Hepatocyte (in vitro differentiated cells): Measurements from ENCODE around the gene LAMTOR1. TPM values are rescaled to one million over a fixed set of nuclear protein-coding genes. Genes with fewer than 3 reads are reported as not detected.

Experiments
- DNase-seq: peaks from one replicate; pipeline ENCODE4 v3.0.0-alpha.2; 2016; ENCODE audit warnings: low spot score
- H2AFZ ChIP-seq: fragments of 200-600 bp; sonication (generic); 2 replicates; pipeline ENCODE4 v1.6.0; 2016; ENCODE audit warnings: antibody characterized with exemption, mild to moderate bottlenecking
- H3K27ac ChIP-seq: fragments of 200-600 bp; sonication (generic); 2 replicates; pipeline ENCODE4 v1.5.1; 2016; ENCODE audit warnings: mild to moderate bottlenecking
- H3K27me3 ChIP-seq: fragments of 200-600 bp; sonication (generic); 2 replicates; pipeline ENCODE4 v1.6.1; 2016
- H3K36me3 ChIP-seq: fragments of 200-600 bp; sonication (generic); replicated peaks from 2 replicates; pipeline ENCODE4 v1.5.1; 2016; ENCODE audit warnings: low read depth; ENCODE audit not compliant: insufficient read depth
- H3K4me1 ChIP-seq: fragments of 200-600 bp; sonication (generic); 2 replicates; pipeline ENCODE4 v1.5.1; 2016; ENCODE audit warnings: mild to moderate bottlenecking, moderate library complexity; ENCODE audit not compliant: insufficient read depth
- H3K4me2 ChIP-seq: fragments of 200-600 bp; sonication (generic); 2 replicates; pipeline ENCODE4 v1.6.0; 2016
- H3K4me3 ChIP-seq: fragments of 200-600 bp; sonication (generic); 2 replicates; pipeline ENCODE4 v1.5.1; 2016; ENCODE audit warnings: mild to moderate bottlenecking
- H3K79me2 ChIP-seq: fragments of 200-600 bp; sonication (generic); 2 replicates; pipeline ENCODE4 v1.6.0; 2017; ENCODE audit warnings: mild to moderate bottlenecking
- H3K9me2 ChIP-seq: fragments of 200-600 bp; sonication (generic); replicated peaks from 2 replicates; pipeline ENCODE4 v1.6.0; 2017; ENCODE audit warnings: mild to moderate bottlenecking; ENCODE audit not compliant: insufficient read depth
- H3K9me3 ChIP-seq: fragments of 200-600 bp; sonication (generic); 2 replicates; pipeline ENCODE4 v1.5.1; 2016; ENCODE audit warnings: low read depth, mild to moderate bottlenecking
- H4K20me1 ChIP-seq: fragments of 200-600 bp; sonication (generic); 2 replicates; pipeline ENCODE4 v1.6.0; 2016; ENCODE audit warnings: mild to moderate bottlenecking; ENCODE audit not compliant: insufficient read depth, poor library complexity, severe bottlenecking
- EZH2 ChIP-seq: fragments of 200-600 bp; sonication (generic); IDR thresholded peaks from 2 replicates; pipeline ENCODE4 v1.6.1; 2016; ENCODE audit warnings: antibody characterized with exemption, mild to moderate bottlenecking, borderline replicate concordance
- EZH2phosphoT487 ChIP-seq: fragments of 200-600 bp; sonication (generic); IDR thresholded peaks from one replicate; pipeline ENCODE4 v1.6.1; 2018; ENCODE audit warnings: antibody characterized with exemption, mild to moderate bottlenecking, low read depth, moderate library complexity; ENCODE audit not compliant: unreplicated experiment, severe bottlenecking
- WGBS: methylation state at CpG from one replicate; pipeline ENCODE4 v1.1.6; 2016; ENCODE audit warnings: low lambda C conversion rate; ENCODE audit errors: missing lambda C conversion rate; 5-methylcytosine and 5-hydroxymethylcytosine counted together
- polyA plus RNA-seq: library from polyadenylated mRNA; unstranded; fragments of >200 nt; fragmentation: Nextera tagmentation; extraction: Ambion mirVana; gene quantifications from 2 replicates; pipeline ENCODE4 v1.2.1, GENCODE V29; 2016
- total RNA-seq: library from RNA; depleted of rRNA; stranded (reverse); fragments of >200 nt; gene quantifications from 2 replicates; pipeline ENCODE4 v1.2.3, GENCODE V29; 2014
- TF ChIP-seq, protein P1 (sequence below): fragments of 200-600 bp; sonication (generic); IDR thresholded peaks from 2 replicates; pipeline ENCODE4 v1.5.1; 2016; ENCODE audit warnings: antibody characterized with exemption, mild to moderate bottlenecking; ENCODE audit not compliant: poor library complexity

LAMTOR1 gene
- total RNA-seq: 109 and 147 TPM in 2 replicates
- 164 and 181 TPM in 2 replicates for polyA plus RNA-seq

DNA sequence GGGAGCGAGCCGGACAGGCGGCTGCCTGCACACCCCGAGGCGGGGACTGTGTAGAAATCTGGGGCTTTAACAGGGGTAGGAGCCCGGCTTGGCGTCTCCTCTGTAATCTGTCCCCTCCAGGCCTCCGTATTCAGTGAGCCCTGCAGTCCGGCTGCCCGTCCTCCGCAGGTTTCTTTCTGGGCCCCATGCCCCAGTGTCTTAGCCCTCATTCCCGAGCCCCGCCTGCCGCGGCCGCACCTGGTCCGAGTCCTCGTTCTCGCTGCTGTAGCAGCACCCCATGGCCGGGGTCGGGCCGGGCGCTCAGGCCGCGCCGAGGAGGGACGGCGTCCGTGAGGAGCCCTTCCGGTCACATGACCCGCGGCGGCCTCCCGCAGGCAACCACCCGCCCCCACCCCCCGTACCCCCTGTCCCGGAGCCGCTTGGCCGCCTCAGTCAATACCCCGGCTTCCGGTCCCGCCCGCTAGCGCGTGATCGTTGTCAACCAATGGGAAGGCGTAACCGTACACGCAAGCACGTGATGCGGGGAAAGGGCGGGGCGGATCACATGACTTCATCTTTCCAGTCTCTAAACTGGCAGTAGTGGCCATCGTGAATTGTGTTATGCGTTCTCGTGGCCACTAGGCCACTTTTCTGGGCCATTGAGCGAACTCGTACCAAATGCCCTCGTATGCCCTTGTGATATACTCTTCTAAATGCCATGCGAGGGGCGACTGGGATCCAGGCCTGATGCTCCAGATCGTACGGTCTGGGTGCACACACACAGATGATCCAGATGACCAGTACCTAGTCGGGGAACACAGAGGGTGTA lies at the start of gene LAMTOR1:
LAMTOR1 (minus strand) TSS at position 352 of the 808 bp plus-strand sequence; CDS start at position 279, 73 bp downstream.
- WGBS: 6% methylated on average over 41 of the region's 64 CpGs
- Histone ChIP-seq H3K4me1 (peaks cover 22% of the 10 kb centered on the region), H2AFZ (peak within 1 kb of the TSS; percentile 62), H4K20me1 (no peaks in the 10 kb centered on the region), H3K27me3 (no peaks in the 10 kb centered on the region), H3K9me3 (no peaks in the 10 kb centered on the region), H3K36me3 (no peaks in the 10 kb centered on the region), H3K4me2 (peak within 1 kb of the TSS; percentile 88), H3K4me3 (peak within 1 kb of the TSS; percentile 81), H3K9me2 (no peaks in the 10 kb centered on the region), H3K27ac (peak within 1 kb of the TSS; percentile 97), H3K79me2 (peaks cover 37% of the 10 kb centered on the region)
- TF ChIP-seq EZH2 (no peak), EZH2phosphoT487 (no peak)
- TF ChIP-seq, protein P1, sequence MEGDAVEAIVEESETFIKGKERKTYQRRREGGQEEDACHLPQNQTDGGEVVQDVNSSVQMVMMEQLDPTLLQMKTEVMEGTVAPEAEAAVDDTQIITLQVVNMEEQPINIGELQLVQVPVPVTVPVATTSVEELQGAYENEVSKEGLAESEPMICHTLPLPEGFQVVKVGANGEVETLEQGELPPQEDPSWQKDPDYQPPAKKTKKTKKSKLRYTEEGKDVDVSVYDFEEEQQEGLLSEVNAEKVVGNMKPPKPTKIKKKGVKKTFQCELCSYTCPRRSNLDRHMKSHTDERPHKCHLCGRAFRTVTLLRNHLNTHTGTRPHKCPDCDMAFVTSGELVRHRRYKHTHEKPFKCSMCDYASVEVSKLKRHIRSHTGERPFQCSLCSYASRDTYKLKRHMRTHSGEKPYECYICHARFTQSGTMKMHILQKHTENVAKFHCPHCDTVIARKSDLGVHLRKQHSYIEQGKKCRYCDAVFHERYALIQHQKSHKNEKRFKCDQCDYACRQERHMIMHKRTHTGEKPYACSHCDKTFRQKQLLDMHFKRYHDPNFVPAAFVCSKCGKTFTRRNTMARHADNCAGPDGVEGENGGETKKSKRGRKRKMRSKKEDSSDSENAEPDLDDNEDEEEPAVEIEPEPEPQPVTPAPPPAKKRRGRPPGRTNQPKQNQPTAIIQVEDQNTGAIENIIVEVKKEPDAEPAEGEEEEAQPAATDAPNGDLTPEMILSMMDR: peak; percentile 28
- peak; percentile 100 for DNase-seq

DNA sequence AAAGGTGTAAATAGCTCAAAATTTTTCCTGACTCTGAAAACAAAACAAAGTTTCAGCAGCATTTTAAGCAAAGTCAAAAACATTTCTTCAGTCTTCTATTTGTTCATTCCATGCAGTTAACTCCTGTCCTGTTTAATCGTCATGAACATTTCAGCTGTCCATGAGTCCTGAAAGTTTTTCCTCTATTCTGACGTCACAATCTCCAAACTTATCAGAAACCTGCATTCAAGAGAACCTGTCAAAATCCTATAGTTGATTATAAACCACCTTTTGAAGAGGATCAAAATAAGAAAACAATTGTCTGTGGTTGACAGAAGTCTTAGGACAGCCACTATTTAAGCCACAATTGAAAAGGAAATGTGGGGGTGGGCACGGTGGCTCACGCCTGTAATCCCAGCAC lies 47.8 kb upstream of the LAMTOR1 start:
- Histone ChIP-seq H3K27ac (no peak overlapping the region), H3K27me3 (no peaks in the 10 kb centered on the region), H2AFZ (no peak overlapping the region), H3K36me3 (no peaks in the 10 kb centered on the region), H4K20me1 (no peaks in the 10 kb centered on the region), H3K9me3 (no peaks in the 10 kb centered on the region), H3K4me3 (no peak overlapping the region), H3K9me2 (no peaks in the 10 kb centered on the region), H3K79me2 (no peaks in the 10 kb centered on the region), H3K4me2 (no peak overlapping the region), H3K4me1 (no peaks in the 10 kb centered on the region)
- DNase-seq: no peak
- WGBS: 83% methylated on average over 4 of the region's 4 CpGs
- TF ChIP-seq EZH2 (no peak), EZH2phosphoT487 (no peak)
- TF ChIP-seq, protein P1: no peak

DNA sequence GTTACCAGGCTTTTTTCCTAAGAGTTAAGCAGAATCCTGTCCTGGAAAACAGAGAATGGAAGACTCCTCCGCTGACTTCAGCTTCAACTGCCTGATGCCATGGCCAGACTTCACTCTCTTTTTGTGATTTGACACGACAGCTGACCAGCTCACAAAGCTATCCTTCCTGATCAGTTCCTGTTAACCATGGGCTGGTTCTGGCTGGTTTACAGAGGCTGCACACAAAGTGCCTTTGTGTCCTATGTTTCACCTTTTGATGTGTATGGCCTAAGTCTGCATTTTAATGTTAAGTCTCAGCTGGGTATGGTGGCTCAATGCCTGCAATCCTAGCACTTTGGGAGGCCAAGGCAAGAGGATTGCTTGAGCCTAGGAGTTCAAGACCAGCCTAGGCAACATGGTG lies 43.5 kb upstream of the LAMTOR1 start:
- Histone ChIP-seq H2AFZ (no peak overlapping the region), H3K4me3 (no peak overlapping the region)

More for the DNA sequence above, 43.5 kb upstream of the LAMTOR1 start:
- no peaks in the 10 kb centered on the region for H3K36me3 ChIP-seq
- H3K27ac ChIP-seq: no peak overlapping the region
- no peaks in the 10 kb centered on the region for H3K9me3 ChIP-seq
- no peaks in the 10 kb centered on the region for H3K27me3 ChIP-seq
- TF ChIP-seq EZH2phosphoT487 (no peak), EZH2 (no peak)
- TF ChIP-seq, protein P1: no peak
- no peaks in the 10 kb centered on the region for H3K9me2 ChIP-seq
- no peak overlapping the region for H3K4me2 ChIP-seq
- no peak for DNase-seq
- H3K4me1 ChIP-seq: no peaks in the 10 kb centered on the region
- 38% methylated on average over 2 of the region's 2 CpGs for WGBS
- no peaks in the 10 kb centered on the region for H3K79me2 ChIP-seq
- no peaks in the 10 kb centered on the region for H4K20me1 ChIP-seq
